K562 (cell line): ENCODE data around the gene ZBTB39. TPM values are rescaled to one million over a fixed set of nuclear protein-coding genes. Genes with fewer than 3 reads are reported as not detected.

Experiments
- BCL6 ChIP-seq: fragments of 250-450 bp; sonication (Bioruptor Pico); IDR thresholded peaks from 2 replicates; pipeline ENCODE4 v1.4.0; 2020
- CCNT2 ChIP-seq: IDR thresholded peaks from 2 replicates; pipeline ENCODE4 v1.6.1; 2011; ENCODE audit warnings: borderline replicate concordance, low read depth, mild to moderate bottlenecking, moderate library complexity, mixed read lengths, low read length; ENCODE audit not compliant: insufficient read length; ENCODE audit errors: extremely low read depth
- CHD2 ChIP-seq: IDR thresholded peaks from 2 replicates; pipeline ENCODE4 v1.6.1; 2011; ENCODE audit warnings: low read depth, low read length
- DDX20 ChIP-seq: fragments of 450-650 bp; IDR thresholded peaks from 2 replicates; pipeline ENCODE4 v1.6.1; 2016; ENCODE audit warnings: missing genetic modification characterization, low read depth, mild to moderate bottlenecking, missing compliant biosample characterization, moderate library complexity
- NR2C1 ChIP-seq, 2 experiments: fragments of 450-650 bp; IDR thresholded peaks; 2 replicates each; pipeline ENCODE4 v1.6.1; 2017; ENCODE audit warnings: mild to moderate bottlenecking in 2 of 2, antibody characterized with exemption in 1 of 2, inconsistent platforms in 1 of 2, missing compliant biosample characterization in 1 of 2, missing genetic modification characterization in 1 of 2
- PPARD ChIP-seq: fragments of 250-450 bp; sonication (Bioruptor Pico); IDR thresholded peaks from 2 replicates; pipeline ENCODE4 v1.8.0; 2022; ENCODE audit warnings: inconsistent platforms, mild to moderate bottlenecking, moderate library complexity
- RBM22 ChIP-seq: fragments of 200-400 bp; formaldehyde crosslinking; IDR thresholded peaks from 2 replicates; pipeline ENCODE4 v1.6.1; 2018; ENCODE audit warnings: low read length, low read depth; ENCODE audit not compliant: poor library complexity, severe bottlenecking
- SREBF2 ChIP-seq: sonication (generic); formaldehyde crosslinking; IDR thresholded peaks from 2 replicates; pipeline ENCODE4 v1.4.0; 2020; ENCODE audit warnings: mild to moderate bottlenecking, missing genetic modification reagents
- SRSF9 ChIP-seq: fragments of 200-400 bp; formaldehyde crosslinking; IDR thresholded peaks from 2 replicates; pipeline ENCODE4 v1.6.1; 2017; ENCODE audit warnings: low read depth, low read length, borderline replicate concordance
- TBL1XR1 ChIP-seq, 2 experiments: IDR thresholded peaks; 2 replicates each; pipeline ENCODE4 v1.6.1; 2012; ENCODE audit warnings: improper control_type of control experiment in 2 of 2, low read length in 2 of 2, mild to moderate bottlenecking in 1 of 2
- polyA plus RNA-seq, 8 experiments: library from polyadenylated mRNA; depleted of rRNA in 4 of 8; stranded (reverse) in 5 of 8; unstranded in 3 of 8; fragments of >200 nt; fragmentation: Nextera tagmentation in 2 of 8; fragmentation: Illumina TruSeq in 1 of 8; extraction: Ambion mirVana in 2 of 8; extraction: Trizol in 1 of 8; gene quantifications; 2 replicates each; pipeline versions ENCODE4 v1.2.1 to v1.2.3, GENCODE V29; 2011 to 2014; ENCODE audit warnings: inconsistent platforms in 1 of 8, missing spikeins in 1 of 8
- total RNA-seq, 7 experiments: library from RNA; depleted of rRNA in 6 of 7; stranded (reverse); fragments of >200 nt in 6 of 7; fragmentation: Illumina TruSeq in 2 of 7; extraction: Trizol in 2 of 7; gene quantifications; 2 replicates each; pipeline versions ENCODE4 v1.2.1 to v1.2.3, GENCODE V29; 2011 to 2021; ENCODE audit warnings: low replicate concordance in 1 of 7
- TF ChIP-seq, protein P1 (sequence below): fragments of 450-650 bp; IDR thresholded peaks from 2 replicates; pipeline ENCODE4 v1.7.1; 2018; ENCODE audit warnings: mild to moderate bottlenecking, low read depth; ENCODE audit not compliant: partially characterized antibody
- TF ChIP-seq, protein P2 (sequence below): fragments of 450-650 bp; formaldehyde crosslinking; IDR thresholded peaks from 2 replicates; pipeline ENCODE4 v1.4.0; 2022; ENCODE audit warnings: missing genetic modification characterization
- TF ChIP-seq, protein P3 (sequence below): sonication (generic); formaldehyde crosslinking; IDR thresholded peaks from 2 replicates; pipeline ENCODE4 v1.8.1; 2023; ENCODE audit warnings: mild to moderate bottlenecking, missing genetic modification reagents
- TF ChIP-seq, protein P4 (sequence below), 2 experiments: IDR thresholded peaks; 2 replicates each; pipeline ENCODE4 v1.6.1; 2012; ENCODE audit warnings: improper control_type of control experiment in 2 of 2, low read depth in 2 of 2, low read length in 2 of 2, borderline replicate concordance in 1 of 2
- TF ChIP-seq, protein P5 (sequence below): fragments of 250-450 bp; sonication (Bioruptor Pico); IDR thresholded peaks from 2 replicates; pipeline ENCODE4 v1.4.0; 2020; ENCODE audit warnings: borderline replicate concordance

The ZBTB39 gene
- total and polyA plus RNA-seq, 9 of the 15 experiments (the other 6 are each of a cell fraction or from before 2014, with no cell fraction given), result 3.3 to 13.3 (median 8.6) TPM

DNA sequence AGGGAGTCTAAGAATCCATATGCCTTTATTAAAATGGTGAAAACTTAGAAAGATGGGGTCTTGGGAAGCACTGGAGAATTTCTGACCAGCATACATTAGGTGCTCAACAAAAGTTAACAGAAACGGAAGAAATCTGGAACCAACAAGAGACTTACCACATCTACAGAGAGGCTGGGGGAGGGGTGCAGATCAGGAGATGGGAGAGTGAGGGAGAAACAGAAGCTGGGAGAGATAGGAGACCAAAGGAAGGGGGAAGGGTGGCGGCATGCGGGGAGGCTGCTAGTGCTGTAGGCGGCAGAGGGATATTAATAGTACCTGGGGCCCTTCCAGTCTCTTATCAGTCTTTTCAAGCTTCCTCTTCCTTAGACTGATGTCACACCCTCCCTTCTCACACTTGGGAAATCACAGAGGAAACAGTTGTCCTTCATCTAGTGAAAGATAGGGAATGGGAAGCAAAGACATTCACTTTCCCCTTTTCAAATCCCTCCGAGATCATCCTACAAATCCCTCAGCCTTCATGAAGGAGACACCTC is 18.1 kb downstream of the ZBTB39 start (continued):
- TF ChIP-seq, protein P1, sequence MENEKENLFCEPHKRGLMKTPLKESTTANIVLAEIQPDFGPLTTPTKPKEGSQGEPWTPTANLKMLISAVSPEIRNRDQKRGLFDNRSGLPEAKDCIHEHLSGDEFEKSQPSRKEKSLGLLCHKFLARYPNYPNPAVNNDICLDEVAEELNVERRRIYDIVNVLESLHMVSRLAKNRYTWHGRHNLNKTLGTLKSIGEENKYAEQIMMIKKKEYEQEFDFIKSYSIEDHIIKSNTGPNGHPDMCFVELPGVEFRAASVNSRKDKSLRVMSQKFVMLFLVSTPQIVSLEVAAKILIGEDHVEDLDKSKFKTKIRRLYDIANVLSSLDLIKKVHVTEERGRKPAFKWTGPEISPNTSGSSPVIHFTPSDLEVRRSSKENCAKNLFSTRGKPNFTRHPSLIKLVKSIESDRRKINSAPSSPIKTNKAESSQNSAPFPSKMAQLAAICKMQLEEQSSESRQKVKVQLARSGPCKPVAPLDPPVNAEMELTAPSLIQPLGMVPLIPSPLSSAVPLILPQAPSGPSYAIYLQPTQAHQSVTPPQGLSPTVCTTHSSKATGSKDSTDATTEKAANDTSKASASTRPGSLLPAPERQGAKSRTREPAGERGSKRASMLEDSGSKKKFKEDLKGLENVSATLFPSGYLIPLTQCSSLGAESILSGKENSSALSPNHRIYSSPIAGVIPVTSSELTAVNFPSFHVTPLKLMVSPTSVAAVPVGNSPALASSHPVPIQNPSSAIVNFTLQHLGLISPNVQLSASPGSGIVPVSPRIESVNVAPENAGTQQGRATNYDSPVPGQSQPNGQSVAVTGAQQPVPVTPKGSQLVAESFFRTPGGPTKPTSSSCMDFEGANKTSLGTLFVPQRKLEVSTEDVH, result peak; percentile 77
- TF ChIP-seq, protein P2, sequence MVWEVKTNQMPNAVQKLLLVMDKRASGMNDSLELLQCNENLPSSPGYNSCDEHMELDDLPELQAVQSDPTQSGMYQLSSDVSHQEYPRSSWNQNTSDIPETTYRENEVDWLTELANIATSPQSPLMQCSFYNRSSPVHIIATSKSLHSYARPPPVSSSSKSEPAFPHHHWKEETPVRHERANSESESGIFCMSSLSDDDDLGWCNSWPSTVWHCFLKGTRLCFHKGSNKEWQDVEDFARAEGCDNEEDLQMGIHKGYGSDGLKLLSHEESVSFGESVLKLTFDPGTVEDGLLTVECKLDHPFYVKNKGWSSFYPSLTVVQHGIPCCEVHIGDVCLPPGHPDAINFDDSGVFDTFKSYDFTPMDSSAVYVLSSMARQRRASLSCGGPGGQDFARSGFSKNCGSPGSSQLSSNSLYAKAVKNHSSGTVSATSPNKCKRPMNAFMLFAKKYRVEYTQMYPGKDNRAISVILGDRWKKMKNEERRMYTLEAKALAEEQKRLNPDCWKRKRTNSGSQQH (CRISPR knock-in tag), result 0 out of 2 replicates have a peak, but pooled peaks have one; percentile 28
- TF ChIP-seq PPARD (CRISPR knock-in tag) (no peak), NR2C1 (IDR thresholded peaks at IDR 0.05) (peak; percentile 66), NR2C1 (tag; IDR thresholded peaks at IDR 0.05) (peak; percentile 69; the same call in 1 of the 2 replicates), TBL1XR1 (IDR thresholded peaks at IDR 0.05; ENCODE audit: low read length in 2 of 2) (peak; percentile 91 to 100), SRSF9 (no peak), CHD2 (peak; percentile 69), BCL6 (CRISPR knock-in tag) (peak; percentile 32; the same call in 1 of the 2 replicates), RBM22 (no peak), DDX20 (no peak), CCNT2 (peak; percentile 100), SREBF2 (CRISPR knock-in tag) (no peak)
- TF ChIP-seq, protein P3, sequence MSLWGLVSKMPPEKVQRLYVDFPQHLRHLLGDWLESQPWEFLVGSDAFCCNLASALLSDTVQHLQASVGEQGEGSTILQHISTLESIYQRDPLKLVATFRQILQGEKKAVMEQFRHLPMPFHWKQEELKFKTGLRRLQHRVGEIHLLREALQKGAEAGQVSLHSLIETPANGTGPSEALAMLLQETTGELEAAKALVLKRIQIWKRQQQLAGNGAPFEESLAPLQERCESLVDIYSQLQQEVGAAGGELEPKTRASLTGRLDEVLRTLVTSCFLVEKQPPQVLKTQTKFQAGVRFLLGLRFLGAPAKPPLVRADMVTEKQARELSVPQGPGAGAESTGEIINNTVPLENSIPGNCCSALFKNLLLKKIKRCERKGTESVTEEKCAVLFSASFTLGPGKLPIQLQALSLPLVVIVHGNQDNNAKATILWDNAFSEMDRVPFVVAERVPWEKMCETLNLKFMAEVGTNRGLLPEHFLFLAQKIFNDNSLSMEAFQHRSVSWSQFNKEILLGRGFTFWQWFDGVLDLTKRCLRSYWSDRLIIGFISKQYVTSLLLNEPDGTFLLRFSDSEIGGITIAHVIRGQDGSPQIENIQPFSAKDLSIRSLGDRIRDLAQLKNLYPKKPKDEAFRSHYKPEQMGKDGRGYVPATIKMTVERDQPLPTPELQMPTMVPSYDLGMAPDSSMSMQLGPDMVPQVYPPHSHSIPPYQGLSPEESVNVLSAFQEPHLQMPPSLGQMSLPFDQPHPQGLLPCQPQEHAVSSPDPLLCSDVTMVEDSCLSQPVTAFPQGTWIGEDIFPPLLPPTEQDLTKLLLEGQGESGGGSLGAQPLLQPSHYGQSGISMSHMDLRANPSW (CRISPR knock-in tag), result no peak
- TF ChIP-seq, protein P4, sequence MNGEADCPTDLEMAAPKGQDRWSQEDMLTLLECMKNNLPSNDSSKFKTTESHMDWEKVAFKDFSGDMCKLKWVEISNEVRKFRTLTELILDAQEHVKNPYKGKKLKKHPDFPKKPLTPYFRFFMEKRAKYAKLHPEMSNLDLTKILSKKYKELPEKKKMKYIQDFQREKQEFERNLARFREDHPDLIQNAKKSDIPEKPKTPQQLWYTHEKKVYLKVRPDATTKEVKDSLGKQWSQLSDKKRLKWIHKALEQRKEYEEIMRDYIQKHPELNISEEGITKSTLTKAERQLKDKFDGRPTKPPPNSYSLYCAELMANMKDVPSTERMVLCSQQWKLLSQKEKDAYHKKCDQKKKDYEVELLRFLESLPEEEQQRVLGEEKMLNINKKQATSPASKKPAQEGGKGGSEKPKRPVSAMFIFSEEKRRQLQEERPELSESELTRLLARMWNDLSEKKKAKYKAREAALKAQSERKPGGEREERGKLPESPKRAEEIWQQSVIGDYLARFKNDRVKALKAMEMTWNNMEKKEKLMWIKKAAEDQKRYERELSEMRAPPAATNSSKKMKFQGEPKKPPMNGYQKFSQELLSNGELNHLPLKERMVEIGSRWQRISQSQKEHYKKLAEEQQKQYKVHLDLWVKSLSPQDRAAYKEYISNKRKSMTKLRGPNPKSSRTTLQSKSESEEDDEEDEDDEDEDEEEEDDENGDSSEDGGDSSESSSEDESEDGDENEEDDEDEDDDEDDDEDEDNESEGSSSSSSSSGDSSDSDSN (IDR thresholded peaks at IDR 0.05; ENCODE audit: borderline replicate concordance in 1 of 2, low read depth in 2 of 2, low read length in 2 of 2), result 0 out of 4 replicates have a peak, but pooled peaks of 1 of the 2 experiments have one; percentile 30
- TF ChIP-seq, protein P5, sequence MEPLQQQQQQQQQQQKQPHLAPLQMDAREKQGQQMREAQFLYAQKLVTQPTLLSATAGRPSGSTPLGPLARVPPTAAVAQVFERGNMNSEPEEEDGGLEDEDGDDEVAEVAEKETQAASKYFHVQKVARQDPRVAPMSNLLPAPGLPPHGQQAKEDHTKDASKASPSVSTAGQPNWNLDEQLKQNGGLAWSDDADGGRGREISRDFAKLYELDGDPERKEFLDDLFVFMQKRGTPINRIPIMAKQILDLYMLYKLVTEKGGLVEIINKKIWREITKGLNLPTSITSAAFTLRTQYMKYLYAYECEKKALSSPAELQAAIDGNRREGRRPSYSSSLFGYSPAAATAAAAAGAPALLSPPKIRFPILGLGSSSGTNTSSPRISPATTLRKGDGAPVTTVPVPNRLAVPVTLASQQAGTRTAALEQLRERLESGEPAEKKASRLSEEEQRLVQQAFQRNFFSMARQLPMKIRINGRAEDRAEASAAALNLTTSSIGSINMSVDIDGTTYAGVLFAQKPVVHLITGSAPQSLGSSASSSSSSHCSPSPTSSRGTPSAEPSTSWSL (CRISPR knock-in tag), result no peak
